GM12878 (cell line): Measurements from ENCODE around the gene SUSD6.

ENCODE experiments used
- CEBPB ChIP-seq, 2 experiments: fragments of 150-350 bp in 1 of 2; IDR thresholded peaks; 2 replicates each; pipeline ENCODE4 v1.6.1; 2012 to 2014; ENCODE audit warnings: low read depth in 2 of 2, low read length in 2 of 2, borderline replicate concordance in 1 of 2, inconsistent platforms in 1 of 2
- CHD1 ChIP-seq: IDR thresholded peaks from 2 replicates; pipeline ENCODE4 v1.6.1; 2012; ENCODE audit warnings: low read depth, low read length, improper control_type of control experiment
- CREB1 ChIP-seq: IDR thresholded peaks from 2 replicates; pipeline ENCODE4 v1.6.1; 2012; ENCODE audit warnings: low read depth, mild to moderate bottlenecking, inconsistent platforms
- CTCF ChIP-seq, 3 experiments: IDR thresholded peaks in 2 of 3; conservative IDR thresholded peaks in 1 of 3; 2 replicates each; pipeline ENCODE4 v1.5.1; 2011; ENCODE audit warnings: low read depth in 3 of 3, low read length in 3 of 3, mild to moderate bottlenecking in 3 of 3, control low read depth in 2 of 3, moderate library complexity in 2 of 3, inconsistent platforms in 1 of 3, mixed read lengths in 1 of 3; ENCODE audit not compliant: control insufficient read depth in 2 of 3, insufficient read depth in 1 of 3; ENCODE audit errors: extremely low read depth in 1 of 3
- ELK1 ChIP-seq: IDR thresholded peaks from 2 replicates; pipeline ENCODE4 v1.6.1; 2012; ENCODE audit warnings: low read depth, low read length, improper control_type of control experiment
- ETV6 ChIP-seq, 2 experiments: fragments of 450-650 bp in 1 of 2; IDR thresholded peaks in 1 of 2; conservative IDR thresholded peaks in 1 of 2; 2 replicates each; pipeline ENCODE4 v1.6.1; 2014; ENCODE audit warnings: antibody characterized with exemption in 1 of 2, borderline replicate concordance in 1 of 2, low read depth in 1 of 2, mild to moderate bottlenecking in 1 of 2, moderate library complexity in 1 of 2
- EZH2 ChIP-seq: IDR thresholded peaks from 2 replicates; pipeline ENCODE4 v1.6.1; 2012; ENCODE audit warnings: low read depth, mild to moderate bottlenecking, control low read depth, inconsistent platforms, low read length, borderline replicate concordance; ENCODE audit not compliant: control insufficient read depth
- GABPA ChIP-seq: IDR thresholded peaks from 2 replicates; pipeline ENCODE4 v1.6.1; 2014; ENCODE audit warnings: antibody characterized with exemption, low read depth, mild to moderate bottlenecking, inconsistent platforms
- HDAC2 ChIP-seq: fragments of 200-600 bp; sonication (generic); IDR thresholded peaks from 2 replicates; pipeline ENCODE4 v1.6.1; 2017
- NR2C1 ChIP-seq: fragments of 450-650 bp; IDR thresholded peaks from 2 replicates; pipeline ENCODE4 v1.6.1; 2017; ENCODE audit warnings: antibody characterized with exemption, mild to moderate bottlenecking, moderate library complexity
- POLR2A ChIP-seq: IDR thresholded peaks from 2 replicates; pipeline ENCODE4 v1.6.1; 2011; ENCODE audit warnings: low read depth, mild to moderate bottlenecking, low read length
- POLR2AphosphoS5 ChIP-seq: IDR thresholded peaks from 2 replicates; pipeline ENCODE4 v1.6.1; 2011; ENCODE audit warnings: mild to moderate bottlenecking, low read length, inconsistent platforms
- SPI1 ChIP-seq: IDR thresholded peaks from 2 replicates; pipeline ENCODE4 v1.6.1; 2011; ENCODE audit warnings: low read depth, mild to moderate bottlenecking, low read length, moderate library complexity, borderline replicate concordance; ENCODE audit not compliant: insufficient read depth
- TBL1XR1 ChIP-seq: IDR thresholded peaks from 2 replicates; pipeline ENCODE4 v1.6.1; 2012; ENCODE audit warnings: low read depth, low read length, improper control_type of control experiment

- TF ChIP-seq CTCF (IDR thresholded peaks at IDR 0.05 in 2 of 3, conservative IDR thresholded peaks at IDR 0.05 in 1 of 3; ENCODE audit: control insufficient read depth in 2 of 3, extremely low read depth in 1 of 3, insufficient read depth in 1 of 3, low read depth in 3 of 3, low read length in 3 of 3), result no peak
- no peak for TF ChIP-seq CREB1
- TF ChIP-seq POLR2A, result no peak
- TF ChIP-seq GABPA, result 0 out of 2 replicates have a peak, but pooled peaks have one; percentile 17
- no peak for TF ChIP-seq CHD1
- no peak for TF ChIP-seq ETV6 (conservative IDR thresholded peaks at IDR 0.05 in 1 of 2, IDR thresholded peaks at IDR 0.05 in 1 of 2; ENCODE audit: borderline replicate concordance in 1 of 2, low read depth in 1 of 2)
- TF ChIP-seq SPI1, result no peak
- no peak for TF ChIP-seq HDAC2
- no peak for TF ChIP-seq TBL1XR1
- TF ChIP-seq POLR2AphosphoS5, result no peak
- TF ChIP-seq ELK1, result no peak
- no peak for TF ChIP-seq EZH2
- no peak for TF ChIP-seq NR2C1
- no peak for TF ChIP-seq CEBPB (IDR thresholded peaks at IDR 0.05; ENCODE audit: borderline replicate concordance in 1 of 2, low read depth in 2 of 2, low read length in 2 of 2)
Measured at GRCh38 chr14:69673104-69673503, 61.7 kb downstream of the SUSD6 start.
